Stimulated activated CD8-positive, alpha-beta memory T cell treated with anti-CD3 and anti-CD28 coated beads, Interleukin-15, amount 100 ng/mL, for 4 hours (primary cell): ENCODE measurements around the gene HID1.
"Not testable (repeated sequence)": the region's sequence is repeated elsewhere in the genome, so short reads cannot be mapped to it uniquely, and the experiment has no call there.

Experiments
- DNase-seq, 2 donors: peaks; one replicate each; pipeline ENCODE4 v3.0.0-alpha.2; 2020; ENCODE audit warnings: low read depth in 2 of 2

Gene HID1

GRCh38 chr17:74922172-74922571 lies 50.4 kb downstream of the HID1 start:
- DNase-seq: no peak

GRCh38 chr17:74921769-74922168 lies 50.8 kb downstream of the HID1 start:
- no peak for DNase-seq

GRCh38 chr17:74921026-74921681 lies 51.4 kb downstream of the HID1 start:
- DNase-seq: no peak

GRCh38 chr17:74920642-74921025 lies 51.9 kb downstream of the HID1 start:
- no peak for DNase-seq

- DNase-seq: no peak
Measured at GRCh38 chr17:74920306-74920620, 52.3 kb downstream of the HID1 start.

- no peak for DNase-seq
Measured at GRCh38 chr17:74919440-74920305, 52.9 kb downstream of the HID1 start.

- DNase-seq: no peak
Measured at GRCh38 chr17:74918906-74919305, 53.7 kb downstream of the HID1 start.

- no peak for DNase-seq
Measured at GRCh38 chr17:74917430-74917829, 55.1 kb downstream of the HID1 start.

GRCh38 chr17:74916851-74917199 lies 55.7 kb downstream of the HID1 start:
- no peak for DNase-seq

GRCh38 chr17:74916136-74916850 lies 56.3 kb downstream of the HID1 start:
- DNase-seq: no peak

GRCh38 chr17:74911423-74911822 lies 61.1 kb downstream of the HID1 start:
- not testable (repeated sequence) for DNase-seq

GRCh38 chr17:74909097-74909496 lies 63.5 kb downstream of the HID1 start:
- DNase-seq: not testable (repeated sequence)

GRCh38 chr17:74907012-74907411 lies 65.5 kb downstream of the HID1 start:
- DNase-seq: no peak

- not testable (repeated sequence) for DNase-seq
Measured at GRCh38 chr17:74906214-74906793, 66.3 kb downstream of the HID1 start.

- no peak for DNase-seq
Measured at GRCh38 chr17:74904687-74905409, 67.7 kb downstream of the HID1 start.

GRCh38 chr17:74903671-74904070 lies 68.9 kb downstream of the HID1 start:
- DNase-seq: no peak

- no peak for DNase-seq
Measured at GRCh38 chr17:74903034-74903433, 69.5 kb downstream of the HID1 start.

GRCh38 chr17:74901353-74902135 lies 71.0 kb downstream of the HID1 start:
- no peak for DNase-seq
